HG03432 (cell line): ENCODE data around the gene TEX14.
"Not testable (repeated sequence)": the region's sequence is repeated elsewhere in the genome, so short reads cannot be mapped to it uniquely, and the experiment has no call there.

Source experiments
- ATAC-seq: cut with Tn5 transposase; IDR thresholded peaks from one replicate; pipeline ENCODE4 v1.9.1; 2021; ENCODE audit warnings: mild to moderate bottlenecking, moderate library complexity; ENCODE audit not compliant: unreplicated experiment

The TEX14 gene

DNA sequence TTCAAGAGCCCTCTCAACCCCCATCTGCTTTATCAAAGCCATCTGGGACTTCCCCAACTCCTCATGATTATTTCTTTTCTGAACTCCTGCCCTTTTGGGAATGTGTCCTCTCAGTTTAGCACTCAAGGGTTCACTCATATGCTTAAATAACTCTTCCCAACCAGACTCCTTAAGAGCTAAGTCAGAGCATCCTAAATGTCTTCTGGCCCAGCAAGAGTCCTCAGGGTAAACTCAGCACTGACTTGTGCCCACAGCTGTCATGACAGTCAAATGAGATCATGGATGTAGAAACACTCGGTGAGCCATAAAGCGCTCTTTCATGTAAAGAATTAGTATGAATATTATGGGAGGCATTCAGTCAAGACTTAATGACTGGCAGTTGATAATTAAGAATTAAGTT is 85.9 kb downstream of the TEX14 start:
- no peak for ATAC-seq

GRCh38 chr17:58605470-58605869 is 86.4 kb downstream of the TEX14 start:
- no peak for ATAC-seq

GRCh38 chr17:58601976-58602375 is 89.9 kb downstream of the TEX14 start:
- no peak for ATAC-seq

DNA sequence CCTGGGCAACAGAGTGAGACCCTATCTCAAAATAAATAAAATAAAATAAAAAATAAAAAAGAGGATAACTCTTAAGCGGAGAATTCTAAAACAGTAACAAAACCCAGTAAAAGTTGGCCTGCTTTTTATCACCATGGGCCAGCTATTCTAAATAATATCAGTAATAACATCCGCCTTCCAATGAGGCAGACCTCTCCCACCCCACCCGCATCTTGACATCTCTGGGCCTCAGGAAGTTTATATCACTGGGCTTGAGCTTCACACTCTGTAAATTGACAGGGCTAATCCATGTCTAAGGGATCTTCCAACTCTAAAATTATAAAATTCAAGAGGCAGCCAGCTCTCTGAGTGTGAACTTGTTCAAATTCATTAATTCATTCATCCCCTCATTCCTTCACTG is 94.5 kb downstream of the TEX14 start:
- no peak for ATAC-seq

- ATAC-seq = no peak
Measured at GRCh38 chr17:58595194-58595792, 96.6 kb downstream of the TEX14 start.

DNA sequence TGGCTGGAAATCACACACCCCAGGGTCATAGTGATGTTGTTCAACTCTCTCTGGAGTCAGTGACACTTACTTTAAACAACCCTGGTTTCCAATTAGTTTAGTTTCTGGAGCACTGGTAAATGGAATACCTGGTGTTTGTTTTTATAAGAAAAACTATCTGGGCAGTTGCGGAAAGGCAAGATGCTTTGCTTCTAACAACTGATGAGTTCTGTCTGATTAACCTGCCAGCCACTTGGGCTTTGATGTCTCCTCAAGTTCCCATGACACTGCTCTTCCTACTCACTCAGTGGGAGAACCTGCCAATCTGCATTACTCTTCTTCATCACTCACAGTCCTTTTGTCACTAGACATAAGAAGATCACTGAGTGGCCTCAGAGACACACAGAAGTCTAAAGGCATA is 98.7 kb downstream of the TEX14 start:
- ATAC-seq = no peak

GRCh38 chr17:58591455-58591854 is 100.4 kb downstream of the TEX14 start:
- no peak for ATAC-seq

GRCh38 chr17:58590377-58590776 is 101.5 kb downstream of the TEX14 start:
- no peak for ATAC-seq

- no peak for ATAC-seq
Measured at GRCh38 chr17:58587713-58588117, 104.1 kb downstream of the TEX14 start.

DNA sequence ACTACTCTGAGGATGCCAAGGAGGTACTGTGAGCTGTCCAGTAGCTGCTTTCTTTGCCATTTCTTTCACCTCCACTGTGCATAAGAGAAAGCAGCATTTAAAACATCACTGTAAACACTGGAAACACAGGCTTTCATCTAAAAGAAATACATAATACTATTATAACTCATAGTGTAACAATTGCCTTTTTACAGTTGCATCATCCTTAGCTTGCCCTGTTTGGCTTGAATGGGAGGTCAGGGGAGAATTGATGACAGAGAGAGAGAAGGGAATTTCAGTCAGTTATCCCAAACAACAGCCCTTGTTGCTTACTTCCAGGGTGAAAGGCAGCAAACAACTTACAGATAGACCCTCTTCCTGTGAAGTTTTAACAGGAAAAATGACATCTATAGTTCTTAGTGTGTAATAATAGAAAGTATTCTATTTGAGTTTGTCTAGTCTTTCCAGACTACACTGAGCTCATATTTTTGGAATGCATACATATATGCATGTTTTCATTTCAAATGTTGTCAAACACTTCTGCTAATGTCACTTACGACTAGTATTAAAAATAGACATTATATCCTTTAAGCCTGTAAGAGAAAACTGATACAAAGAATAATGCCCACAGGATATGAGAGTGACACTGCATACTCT is 105.7 kb downstream of the TEX14 start:
- ATAC-seq = no peak

GRCh38 chr17:58585554-58585953 is 106.3 kb downstream of the TEX14 start:
- no peak for ATAC-seq

- ATAC-seq = no peak
Measured at GRCh38 chr17:58583486-58583885, 108.4 kb downstream of the TEX14 start.

DNA sequence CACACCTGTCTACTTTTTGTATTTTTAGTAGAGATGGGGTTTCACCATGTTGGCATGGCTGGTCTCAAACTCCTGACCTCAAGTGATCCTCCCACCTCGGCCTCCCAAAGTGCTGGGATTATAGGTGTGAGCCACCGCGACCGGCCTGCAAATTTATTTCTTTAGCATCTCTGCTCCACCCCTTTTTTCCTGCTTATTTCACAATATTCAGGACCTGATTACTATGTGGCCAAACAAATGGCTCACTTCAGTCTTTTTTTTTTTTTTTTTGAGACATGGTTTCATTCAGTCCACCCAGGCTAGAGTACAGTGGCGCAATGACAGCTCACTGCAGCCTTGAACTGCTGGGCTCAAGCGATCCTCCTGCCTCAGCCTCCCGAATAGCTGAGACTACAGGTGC is 109.1 kb downstream of the TEX14 start:
- ATAC-seq = not testable (repeated sequence)

GRCh38 chr17:58580671-58581070 is 111.2 kb downstream of the TEX14 start:
- no peak for ATAC-seq

DNA sequence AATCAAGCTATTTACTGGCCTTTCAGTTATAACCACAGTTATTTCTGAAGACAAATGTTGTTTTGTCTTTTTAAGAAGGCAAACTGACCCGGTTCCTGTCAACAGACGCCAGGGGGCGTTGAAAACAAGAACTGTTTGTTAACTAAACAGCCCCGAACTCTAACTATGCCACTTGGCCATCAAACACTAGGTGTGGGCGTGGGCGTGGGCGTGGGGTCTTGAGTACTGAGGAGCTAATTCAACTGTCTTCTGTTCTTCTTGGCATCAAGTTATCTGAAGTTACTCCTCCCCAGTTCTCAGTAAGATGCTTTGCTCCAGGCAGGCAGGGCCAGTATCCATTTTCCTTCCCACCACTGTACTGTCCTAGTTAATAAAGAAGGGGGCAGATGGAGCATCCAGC is 114.1 kb downstream of the TEX14 start:
- ATAC-seq = peak; percentile 38

DNA sequence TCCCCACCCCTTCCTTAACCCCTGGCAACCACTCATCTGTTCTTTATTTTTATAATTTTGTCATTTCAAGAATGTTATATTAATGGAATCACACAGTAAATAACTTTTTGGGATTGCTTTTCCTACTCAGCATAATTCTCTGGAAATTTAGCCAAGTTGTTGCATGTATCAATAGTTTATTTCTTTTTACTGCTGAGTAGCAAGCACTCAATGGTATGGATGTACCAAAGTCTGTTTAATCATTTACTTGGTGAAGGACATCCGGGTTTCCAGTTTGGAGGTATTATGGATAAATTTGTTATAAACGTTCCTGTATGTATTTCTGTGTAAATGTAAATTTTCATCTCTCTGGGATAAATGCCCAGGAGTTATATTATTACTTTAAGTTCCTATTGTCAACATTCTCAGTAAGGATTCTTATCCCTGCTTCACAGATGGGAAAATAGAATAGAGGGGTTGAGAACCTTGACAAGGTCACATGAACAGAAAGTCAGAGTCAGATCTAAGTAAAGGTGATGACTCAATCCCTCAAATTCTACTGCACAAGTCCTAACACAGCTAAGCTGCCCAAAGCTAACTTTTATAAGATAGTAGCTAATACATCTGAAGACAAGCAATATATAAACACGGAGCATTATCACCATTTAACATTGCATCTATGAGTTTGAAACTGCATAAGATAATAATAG is 115.0 kb downstream of the TEX14 start:
- ATAC-seq = no peak

DNA sequence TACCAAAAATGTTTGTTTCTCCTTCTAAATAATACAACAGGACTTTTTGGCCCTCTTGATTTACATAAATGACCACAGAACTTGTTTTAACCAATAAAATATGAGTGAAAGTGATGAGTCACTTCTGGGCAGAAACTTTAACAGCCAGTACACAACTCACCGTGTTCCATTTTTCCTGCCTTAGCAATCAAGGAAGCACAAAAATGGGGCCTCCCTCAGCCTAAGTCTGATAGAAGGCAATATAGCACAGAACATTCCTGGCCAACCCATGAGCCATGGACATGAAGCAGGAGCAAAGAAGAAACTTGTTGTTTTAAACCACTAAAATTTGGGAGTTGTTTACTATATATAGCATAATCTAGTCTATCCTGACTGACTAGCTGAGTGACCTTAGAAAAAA is 116.3 kb downstream of the TEX14 start:
- no peak for ATAC-seq

DNA sequence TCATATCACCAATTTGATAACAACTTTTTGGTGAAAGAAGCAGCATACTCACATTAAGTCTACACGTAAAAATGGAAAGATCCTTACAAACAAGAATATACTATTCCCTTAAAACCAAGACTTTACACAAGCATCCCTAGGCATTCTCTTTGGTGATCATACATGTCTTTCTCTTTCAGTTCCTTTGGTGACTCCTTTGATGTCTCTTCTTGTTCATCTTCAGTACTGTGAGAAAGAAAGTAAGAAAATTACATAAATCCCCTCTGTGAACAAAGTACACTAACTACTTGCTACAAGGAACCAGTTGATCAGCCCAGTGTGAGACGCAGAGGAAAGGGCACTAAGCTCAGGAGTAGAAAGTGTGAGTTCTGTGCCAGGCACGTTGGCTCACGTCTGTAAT is 117.8 kb downstream of the TEX14 start:
- no peak for ATAC-seq

DNA sequence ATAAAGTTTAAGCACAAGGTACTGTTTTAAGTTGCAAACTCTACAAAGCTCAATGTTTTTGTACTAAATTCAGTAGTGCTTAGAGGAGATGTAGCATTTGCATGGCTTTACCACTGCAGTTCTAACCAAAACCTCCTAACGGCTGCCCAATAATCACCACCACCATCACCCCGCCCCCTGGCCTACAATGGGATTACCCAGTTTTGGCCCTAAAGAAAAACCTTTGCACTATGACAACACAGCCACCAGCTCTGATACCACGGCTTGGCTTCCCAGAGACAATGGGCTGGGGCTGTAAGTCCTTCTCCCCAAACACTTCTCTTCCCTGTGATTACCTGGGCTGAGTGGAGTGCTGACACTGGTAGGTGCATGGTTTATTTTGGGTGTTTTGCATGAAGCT is 119.0 kb downstream of the TEX14 start:
- no peak for ATAC-seq

GRCh38 chr17:58570758-58571157 is 121.1 kb downstream of the TEX14 start:
- ATAC-seq = no peak

- no peak for ATAC-seq
Measured at GRCh38 chr17:58569196-58569595, 122.6 kb downstream of the TEX14 start.

- no peak for ATAC-seq
Measured at GRCh38 chr17:58568044-58568799, 123.6 kb downstream of the TEX14 start.
